ENCODE data around the gene MBD6. TPM values are rescaled to one million over a fixed set of nuclear protein-coding genes. Genes with fewer than 3 reads are reported as not detected.
"Not testable (repeated sequence)": the region's sequence is repeated elsewhere in the genome, so short reads cannot be mapped to it uniquely, and the experiment has no call there.

MBD6 gene
- total RNA-seq, 1 donor from 2014 or later, result 108 TPM

GRCh38 chr12:57514720-57515407, 7.8 kb upstream of the MBD6 start:
- peaks cover 7% of the 10 kb centered on the region for H3K36me3 Mint-ChIP-seq (ENCODE audit: unreplicated experiment)
- no peak for TF ChIP-seq CTCF (IDR thresholded peaks at IDR 0.05; ENCODE audit: partially characterized antibody, unreplicated experiment)
- DNase-seq, result no peak
- peaks cover 14% of the 10 kb centered on the region for H3K4me1 Mint-ChIP-seq (ENCODE audit: low read depth, unreplicated experiment)
- no peak overlapping the region for H3K27ac Mint-ChIP-seq (ENCODE audit: unreplicated experiment)
- H3K9me3 Mint-ChIP-seq (ENCODE audit: unreplicated experiment), result peaks cover 32% of the 10 kb centered on the region
- H3K4me3 Mint-ChIP-seq (ENCODE audit: unreplicated experiment), result no peak overlapping the region
- peaks cover 15% of the 10 kb centered on the region for H3K27me3 Mint-ChIP-seq (ENCODE audit: unreplicated experiment)

GRCh38 chr12:57515408-57515933, 7.2 kb upstream of the MBD6 start:
- DNase-seq, result no peak
- H3K4me1 Mint-ChIP-seq (ENCODE audit: low read depth, unreplicated experiment), result peaks cover 14% of the 10 kb centered on the region
- peaks cover 35% of the 10 kb centered on the region for H3K9me3 Mint-ChIP-seq (ENCODE audit: unreplicated experiment)
- H3K27me3 Mint-ChIP-seq (ENCODE audit: unreplicated experiment), result peaks cover 18% of the 10 kb centered on the region
- no peak for TF ChIP-seq CTCF (IDR thresholded peaks at IDR 0.05; ENCODE audit: partially characterized antibody, unreplicated experiment)
- H3K36me3 Mint-ChIP-seq (ENCODE audit: unreplicated experiment), result peaks cover 7% of the 10 kb centered on the region
- no peak overlapping the region for H3K4me3 Mint-ChIP-seq (ENCODE audit: unreplicated experiment)
- H3K27ac Mint-ChIP-seq (ENCODE audit: unreplicated experiment), result no peak overlapping the region

- DNase-seq, result no peak
- H3K27ac Mint-ChIP-seq (ENCODE audit: unreplicated experiment), result peak overlapping the region; percentile 71
- peaks cover 19% of the 10 kb centered on the region for H3K27me3 Mint-ChIP-seq (ENCODE audit: unreplicated experiment)
- peaks cover 7% of the 10 kb centered on the region for H3K36me3 Mint-ChIP-seq (ENCODE audit: unreplicated experiment)
- TF ChIP-seq CTCF (IDR thresholded peaks at IDR 0.05; ENCODE audit: partially characterized antibody, unreplicated experiment), result no peak
- H3K4me3 Mint-ChIP-seq (ENCODE audit: unreplicated experiment), result no peak overlapping the region
- H3K4me1 Mint-ChIP-seq (ENCODE audit: low read depth, unreplicated experiment), result peaks cover 14% of the 10 kb centered on the region
- H3K9me3 Mint-ChIP-seq (ENCODE audit: unreplicated experiment), result peaks cover 37% of the 10 kb centered on the region
Measured at GRCh38 chr12:57515934-57516541, 6.6 kb upstream of the MBD6 start.

DNA sequence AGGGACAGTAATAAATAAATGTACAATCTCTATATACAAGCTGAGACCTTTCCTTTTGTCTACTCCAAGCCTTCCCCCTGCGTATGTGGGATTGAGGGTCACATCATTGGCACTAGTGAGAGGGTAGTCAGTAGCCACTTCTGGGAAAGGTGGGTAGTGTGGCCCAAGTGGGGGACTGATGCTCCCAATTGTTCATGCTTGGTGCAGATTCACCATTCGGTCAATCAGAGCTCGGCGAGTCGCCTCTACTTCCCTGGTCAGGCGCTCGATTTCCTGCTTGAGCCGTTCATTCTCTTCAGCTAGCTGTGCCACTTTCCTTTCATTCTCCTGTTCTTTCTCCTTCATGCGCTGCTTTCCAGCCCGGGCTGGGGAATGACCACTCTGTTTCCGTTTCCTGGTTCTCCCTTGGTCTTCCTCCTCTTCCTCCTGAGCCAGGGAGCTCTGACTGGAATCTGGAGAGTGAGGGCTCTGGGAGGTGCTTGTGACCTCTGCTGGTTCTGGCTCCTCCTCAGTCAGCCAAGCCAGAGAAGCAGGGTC, 5.9 kb upstream of the MBD6 start:
- no peak for DNase-seq
- H3K4me1 Mint-ChIP-seq (ENCODE audit: low read depth, unreplicated experiment), result peaks cover 18% of the 10 kb centered on the region
- peaks cover 25% of the 10 kb centered on the region for H3K27me3 Mint-ChIP-seq (ENCODE audit: unreplicated experiment)
- H3K4me3 Mint-ChIP-seq (ENCODE audit: unreplicated experiment), result peak overlapping the region; percentile 95
- peak overlapping the region; percentile 81 for H3K27ac Mint-ChIP-seq (ENCODE audit: unreplicated experiment)
- H3K36me3 Mint-ChIP-seq (ENCODE audit: unreplicated experiment), result peaks cover 7% of the 10 kb centered on the region
- peaks cover 41% of the 10 kb centered on the region for H3K9me3 Mint-ChIP-seq (ENCODE audit: unreplicated experiment)
- no peak for TF ChIP-seq CTCF (IDR thresholded peaks at IDR 0.05; ENCODE audit: partially characterized antibody, unreplicated experiment)

DNA sequence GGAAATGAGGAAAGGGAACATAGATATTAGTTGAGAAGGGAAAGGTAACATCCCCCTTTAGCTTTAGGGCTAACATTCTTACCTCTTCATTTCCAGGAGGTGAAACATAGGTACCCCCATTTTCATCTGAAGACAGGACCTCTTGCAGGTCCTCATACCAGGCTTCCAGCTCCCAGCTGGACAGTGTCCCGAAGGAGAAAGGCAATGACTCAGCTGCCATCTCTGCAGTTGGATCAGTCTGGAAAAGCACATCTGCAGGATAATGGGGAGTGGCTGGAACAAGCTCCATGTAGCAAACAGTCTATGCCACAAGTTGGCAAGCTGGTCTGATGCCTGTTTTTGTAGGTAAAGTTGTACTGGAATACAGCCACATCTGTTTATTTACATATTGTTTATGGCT, 5.4 kb upstream of the MBD6 start:
- TF ChIP-seq CTCF (IDR thresholded peaks at IDR 0.05; ENCODE audit: partially characterized antibody, unreplicated experiment), result no peak
- no peak for DNase-seq
- peak overlapping the region; percentile 81 for H3K27ac Mint-ChIP-seq (ENCODE audit: unreplicated experiment)
- peaks cover 20% of the 10 kb centered on the region for H3K4me1 Mint-ChIP-seq (ENCODE audit: low read depth, unreplicated experiment)
- H3K4me3 Mint-ChIP-seq (ENCODE audit: unreplicated experiment), result peak overlapping the region; percentile 95
- peaks cover 7% of the 10 kb centered on the region for H3K36me3 Mint-ChIP-seq (ENCODE audit: unreplicated experiment)
- H3K27me3 Mint-ChIP-seq (ENCODE audit: unreplicated experiment), result peaks cover 30% of the 10 kb centered on the region
- H3K9me3 Mint-ChIP-seq (ENCODE audit: unreplicated experiment), result peaks cover 44% of the 10 kb centered on the region

GRCh38 chr12:57517718-57518117, 4.9 kb upstream of the MBD6 start:
- Mint-ChIP-seq H3K27me3 (ENCODE audit: unreplicated experiment) (peaks cover 26% of the 10 kb centered on the region), H3K4me3 (ENCODE audit: unreplicated experiment) (peak overlapping the region; percentile 95), H3K4me1 (ENCODE audit: low read depth, unreplicated experiment) (peaks cover 20% of the 10 kb centered on the region), H3K27ac (ENCODE audit: unreplicated experiment) (peak overlapping the region; percentile 91), H3K9me3 (ENCODE audit: unreplicated experiment) (peaks cover 41% of the 10 kb centered on the region)
- H3K36me3 Mint-ChIP-seq (ENCODE audit: unreplicated experiment); DNase-seq: not testable (repeated sequence)

Data from glutamatergic neuron (in vitro differentiated cells).